Endothelial cell of umbilical vein (primary cell): ENCODE measurements around the gene THSD7B.

Source experiments
- POLR2AphosphoS5 ChIP-seq: IDR thresholded peaks from 2 replicates; pipeline ENCODE4 v1.6.1; 2012; ENCODE audit warnings: low read depth, mild to moderate bottlenecking, control low read depth, low read length, moderate library complexity; ENCODE audit not compliant: insufficient read depth
- TF ChIP-seq, protein P1 (sequence below), 2 donors: IDR thresholded peaks; 1 replicate in 1 of 2; 2 replicates in 1 of 2; pipeline ENCODE4 v1.5.1; 2011; ENCODE audit warnings: low read length in 2 of 2, mild to moderate bottlenecking in 2 of 2, moderate library complexity in 2 of 2, control low read depth in 1 of 2, inconsistent platforms in 1 of 2, low read depth in 1 of 2; ENCODE audit not compliant: insufficient read depth in 1 of 2; ENCODE audit errors: extremely low read depth in 1 of 2

DNA sequence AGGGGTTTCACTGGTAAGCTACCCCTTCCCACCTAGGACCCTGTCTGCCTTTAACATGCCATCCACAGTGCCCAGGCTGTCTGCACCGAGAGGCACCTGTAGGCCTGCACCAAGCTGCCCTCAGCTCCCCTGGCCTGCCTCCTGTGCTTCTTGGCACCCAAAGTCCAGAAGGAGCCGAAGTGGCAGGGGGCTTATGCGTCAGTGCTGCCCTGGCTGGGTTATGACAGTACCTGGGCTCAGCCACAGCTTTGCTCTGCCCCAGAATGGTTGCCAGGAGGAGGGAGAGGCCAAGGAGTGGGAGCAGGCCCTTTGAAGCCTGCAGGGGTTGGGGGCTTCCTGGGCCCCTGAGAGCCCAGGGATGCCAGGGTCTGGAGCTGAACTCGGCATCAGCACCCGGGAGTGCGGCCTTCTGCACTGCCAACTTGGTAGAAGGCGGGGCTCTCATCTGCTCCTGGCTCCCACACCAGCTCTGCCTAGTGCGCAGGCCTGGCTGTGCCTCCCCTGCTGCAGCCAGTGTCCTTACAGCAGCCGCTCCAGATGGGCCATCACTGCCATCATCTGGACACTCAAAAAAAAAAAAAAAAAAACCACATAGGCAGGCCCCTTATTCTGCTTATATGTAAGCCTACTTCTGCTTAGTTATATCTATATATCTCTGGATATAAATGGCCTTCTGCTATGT is 155.4 kb downstream of the THSD7B start:
- no peak for TF ChIP-seq POLR2AphosphoS5
- TF ChIP-seq, protein P1, sequence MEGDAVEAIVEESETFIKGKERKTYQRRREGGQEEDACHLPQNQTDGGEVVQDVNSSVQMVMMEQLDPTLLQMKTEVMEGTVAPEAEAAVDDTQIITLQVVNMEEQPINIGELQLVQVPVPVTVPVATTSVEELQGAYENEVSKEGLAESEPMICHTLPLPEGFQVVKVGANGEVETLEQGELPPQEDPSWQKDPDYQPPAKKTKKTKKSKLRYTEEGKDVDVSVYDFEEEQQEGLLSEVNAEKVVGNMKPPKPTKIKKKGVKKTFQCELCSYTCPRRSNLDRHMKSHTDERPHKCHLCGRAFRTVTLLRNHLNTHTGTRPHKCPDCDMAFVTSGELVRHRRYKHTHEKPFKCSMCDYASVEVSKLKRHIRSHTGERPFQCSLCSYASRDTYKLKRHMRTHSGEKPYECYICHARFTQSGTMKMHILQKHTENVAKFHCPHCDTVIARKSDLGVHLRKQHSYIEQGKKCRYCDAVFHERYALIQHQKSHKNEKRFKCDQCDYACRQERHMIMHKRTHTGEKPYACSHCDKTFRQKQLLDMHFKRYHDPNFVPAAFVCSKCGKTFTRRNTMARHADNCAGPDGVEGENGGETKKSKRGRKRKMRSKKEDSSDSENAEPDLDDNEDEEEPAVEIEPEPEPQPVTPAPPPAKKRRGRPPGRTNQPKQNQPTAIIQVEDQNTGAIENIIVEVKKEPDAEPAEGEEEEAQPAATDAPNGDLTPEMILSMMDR (IDR thresholded peaks at IDR 0.05; ENCODE audit: extremely low read depth in 1 of 2, insufficient read depth in 1 of 2, low read depth in 1 of 2, low read length in 2 of 2): no peak
